ENCODE data around the gene SETD3.

The SETD3 gene

GRCh38 chr14:99426265-99426664, 54.4 kb downstream of the SETD3 start:
- no peak overlapping the region for H3K4me3 ChIP-seq (ENCODE audit: low read depth, low read length)

- H3K4me3 ChIP-seq (ENCODE audit: low read depth, low read length): no peak overlapping the region
Observed at GRCh38 chr14:99425272-99425681, 55.4 kb downstream of the SETD3 start.

GRCh38 chr14:99424306-99424877, 56.3 kb downstream of the SETD3 start:
- no peak overlapping the region for H3K4me3 ChIP-seq (ENCODE audit: low read depth, low read length)

GRCh38 chr14:99423434-99423833, 57.2 kb downstream of the SETD3 start:
- H3K4me3 ChIP-seq (ENCODE audit: low read depth, low read length): no peak overlapping the region

GRCh38 chr14:99422228-99423010, 58.2 kb downstream of the SETD3 start:
- H3K4me3 ChIP-seq (ENCODE audit: low read depth, low read length): no peak overlapping the region

- H3K4me3 ChIP-seq (ENCODE audit: low read depth, low read length): no peak overlapping the region
Observed at GRCh38 chr14:99420711-99421110, 59.9 kb downstream of the SETD3 start.

GRCh38 chr14:99419905-99420304, 60.8 kb downstream of the SETD3 start:
- no peak overlapping the region for H3K4me3 ChIP-seq (ENCODE audit: low read depth, low read length)

GRCh38 chr14:99418242-99418641, 62.4 kb downstream of the SETD3 start:
- no peak overlapping the region for H3K4me3 ChIP-seq (ENCODE audit: low read depth, low read length)

GRCh38 chr14:99416909-99417308, 63.8 kb downstream of the SETD3 start:
- H3K4me3 ChIP-seq (ENCODE audit: low read depth, low read length): no peak overlapping the region

GRCh38 chr14:99415496-99416281, 65.0 kb downstream of the SETD3 start:
- no peak overlapping the region for H3K4me3 ChIP-seq (ENCODE audit: low read depth, low read length)

GRCh38 chr14:99413911-99414310, 66.7 kb downstream of the SETD3 start:
- no peak overlapping the region for H3K4me3 ChIP-seq (ENCODE audit: low read depth, low read length)

GRCh38 chr14:99413172-99413571, 67.5 kb downstream of the SETD3 start:
- H3K4me3 ChIP-seq (ENCODE audit: low read depth, low read length): no peak overlapping the region

- H3K4me3 ChIP-seq (ENCODE audit: low read depth, low read length): no peak overlapping the region
Observed at GRCh38 chr14:99412117-99413061, 68.3 kb downstream of the SETD3 start.

- no peak overlapping the region for H3K4me3 ChIP-seq (ENCODE audit: low read depth, low read length)
Observed at GRCh38 chr14:99410019-99410418, 70.6 kb downstream of the SETD3 start.

- no peak overlapping the region for H3K4me3 ChIP-seq (ENCODE audit: low read depth, low read length)
Observed at GRCh38 chr14:99408971-99409289, 71.7 kb downstream of the SETD3 start.

GRCh38 chr14:99408286-99408970, 72.2 kb downstream of the SETD3 start:
- H3K4me3 ChIP-seq (ENCODE audit: low read depth, low read length): no peak overlapping the region

- H3K4me3 ChIP-seq (ENCODE audit: low read depth, low read length): no peak overlapping the region
Observed at GRCh38 chr14:99407416-99407815, 73.2 kb downstream of the SETD3 start.

GRCh38 chr14:99402950-99403349, 77.7 kb downstream of the SETD3 start:
- H3K4me3 ChIP-seq (ENCODE audit: low read depth, low read length): no peak overlapping the region

GRCh38 chr14:99402285-99402648, 78.4 kb downstream of the SETD3 start:
- H3K4me3 ChIP-seq (ENCODE audit: low read depth, low read length): no peak overlapping the region

- no peak overlapping the region for H3K4me3 ChIP-seq (ENCODE audit: low read depth, low read length)
Observed at GRCh38 chr14:99401621-99402284, 78.9 kb downstream of the SETD3 start.
